ENCODE results near the gene BTBD18. TPM values are rescaled to one million over a fixed set of nuclear protein-coding genes. Genes with fewer than 3 reads are reported as not detected.
"Not testable (repeated sequence)": the region's sequence is repeated elsewhere in the genome, so short reads cannot be mapped to it uniquely, and the experiment has no call there.

The BTBD18 gene
- total RNA-seq, 1 donor from 2014 or later = not detected

DNA sequence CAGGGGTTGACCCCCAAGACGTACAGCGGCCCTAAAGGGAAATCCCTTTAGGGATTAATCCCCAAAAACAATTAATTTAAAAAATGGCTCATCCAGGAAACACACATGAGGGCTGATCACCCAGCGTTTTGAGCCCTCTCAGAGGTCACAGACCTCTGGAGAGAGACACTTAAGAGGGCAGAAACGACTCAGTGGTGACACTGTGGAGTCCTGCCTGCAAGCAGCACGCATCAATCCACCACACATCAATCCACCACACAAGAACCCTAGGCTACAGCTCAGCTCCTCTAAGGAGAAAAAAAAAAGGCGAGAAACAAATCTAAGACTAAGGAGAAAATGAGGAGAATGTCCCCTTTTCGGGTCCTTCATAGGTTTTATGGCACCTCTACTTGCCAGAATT lies 22.8 kb downstream of the BTBD18 start:
- H3K9me3 Mint-ChIP-seq = no peaks in the 10 kb centered on the region
- DNase-seq (ENCODE audit: extremely low spot score, unreplicated experiment) = no peak
- no peak overlapping the region for H3K4me3 Mint-ChIP-seq
- TF ChIP-seq, protein P1, sequence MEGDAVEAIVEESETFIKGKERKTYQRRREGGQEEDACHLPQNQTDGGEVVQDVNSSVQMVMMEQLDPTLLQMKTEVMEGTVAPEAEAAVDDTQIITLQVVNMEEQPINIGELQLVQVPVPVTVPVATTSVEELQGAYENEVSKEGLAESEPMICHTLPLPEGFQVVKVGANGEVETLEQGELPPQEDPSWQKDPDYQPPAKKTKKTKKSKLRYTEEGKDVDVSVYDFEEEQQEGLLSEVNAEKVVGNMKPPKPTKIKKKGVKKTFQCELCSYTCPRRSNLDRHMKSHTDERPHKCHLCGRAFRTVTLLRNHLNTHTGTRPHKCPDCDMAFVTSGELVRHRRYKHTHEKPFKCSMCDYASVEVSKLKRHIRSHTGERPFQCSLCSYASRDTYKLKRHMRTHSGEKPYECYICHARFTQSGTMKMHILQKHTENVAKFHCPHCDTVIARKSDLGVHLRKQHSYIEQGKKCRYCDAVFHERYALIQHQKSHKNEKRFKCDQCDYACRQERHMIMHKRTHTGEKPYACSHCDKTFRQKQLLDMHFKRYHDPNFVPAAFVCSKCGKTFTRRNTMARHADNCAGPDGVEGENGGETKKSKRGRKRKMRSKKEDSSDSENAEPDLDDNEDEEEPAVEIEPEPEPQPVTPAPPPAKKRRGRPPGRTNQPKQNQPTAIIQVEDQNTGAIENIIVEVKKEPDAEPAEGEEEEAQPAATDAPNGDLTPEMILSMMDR (conservative IDR thresholded peaks at IDR 0.05) = no peak
- no peaks in the 10 kb centered on the region for H3K27me3 Mint-ChIP-seq
- no peaks in the 10 kb centered on the region for H3K4me1 Mint-ChIP-seq (ENCODE audit: unreplicated experiment)
- H3K27ac Mint-ChIP-seq = peak overlapping the region; percentile 13
- no peaks in the 10 kb centered on the region for H3K36me3 Mint-ChIP-seq

DNA sequence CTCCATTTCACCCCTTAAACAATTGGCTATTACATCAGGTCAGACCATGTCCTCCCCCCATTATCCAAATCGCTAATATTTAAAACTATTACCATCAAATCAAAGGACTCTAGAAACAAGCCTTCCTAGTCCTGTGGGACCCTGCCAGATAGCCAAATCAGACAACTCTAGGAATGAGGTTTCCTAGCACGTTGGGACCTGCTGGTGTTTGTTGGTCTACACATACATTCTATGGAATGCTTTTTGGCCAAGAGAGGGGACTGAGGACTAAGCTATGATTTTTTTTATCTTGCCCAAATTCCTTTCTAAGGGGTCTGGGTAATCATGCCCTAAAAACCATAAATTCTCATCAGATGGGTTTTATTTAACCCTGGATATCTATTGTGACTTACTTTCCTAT lies 24.4 kb downstream of the BTBD18 start:
- TF ChIP-seq, protein P1 (conservative IDR thresholded peaks at IDR 0.05) = no peak
- no peaks in the 10 kb centered on the region for H3K4me1 Mint-ChIP-seq (ENCODE audit: unreplicated experiment)
- H3K36me3 Mint-ChIP-seq = no peaks in the 10 kb centered on the region
- no peak for DNase-seq (ENCODE audit: extremely low spot score, unreplicated experiment)
- H3K4me3 Mint-ChIP-seq = no peak overlapping the region
- H3K27me3 Mint-ChIP-seq = no peaks in the 10 kb centered on the region
- H3K9me3 Mint-ChIP-seq = no peaks in the 10 kb centered on the region
- no peak overlapping the region for H3K27ac Mint-ChIP-seq

DNA sequence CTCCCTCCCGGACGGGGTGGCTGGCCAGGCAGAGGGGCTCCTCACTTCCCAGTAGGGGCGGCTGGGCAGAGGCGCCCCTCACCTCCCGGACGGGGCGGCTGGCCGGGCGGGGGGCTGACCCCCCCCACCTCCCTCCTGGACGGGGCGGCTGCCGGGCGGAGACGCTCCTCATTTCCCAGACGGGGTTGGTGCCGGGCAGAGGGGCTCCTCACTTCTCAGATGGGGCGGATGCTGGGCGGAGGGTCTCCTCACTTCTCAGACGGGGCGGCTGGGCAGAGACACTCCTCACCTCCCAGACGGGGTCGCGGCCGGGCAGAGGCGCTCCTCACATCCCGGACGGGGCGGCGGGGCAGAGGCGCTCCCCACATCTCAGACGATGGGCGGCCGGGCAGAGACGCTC lies 34.9 kb downstream of the BTBD18 start:
- not testable (repeated sequence) for H3K9me3 Mint-ChIP-seq; H3K27ac Mint-ChIP-seq; H3K27me3 Mint-ChIP-seq; H3K36me3 Mint-ChIP-seq; DNase-seq (ENCODE audit: extremely low spot score, unreplicated experiment); H3K4me3 Mint-ChIP-seq
- peaks cover 13% of the 10 kb centered on the region for H3K4me1 Mint-ChIP-seq (ENCODE audit: unreplicated experiment)

DNA sequence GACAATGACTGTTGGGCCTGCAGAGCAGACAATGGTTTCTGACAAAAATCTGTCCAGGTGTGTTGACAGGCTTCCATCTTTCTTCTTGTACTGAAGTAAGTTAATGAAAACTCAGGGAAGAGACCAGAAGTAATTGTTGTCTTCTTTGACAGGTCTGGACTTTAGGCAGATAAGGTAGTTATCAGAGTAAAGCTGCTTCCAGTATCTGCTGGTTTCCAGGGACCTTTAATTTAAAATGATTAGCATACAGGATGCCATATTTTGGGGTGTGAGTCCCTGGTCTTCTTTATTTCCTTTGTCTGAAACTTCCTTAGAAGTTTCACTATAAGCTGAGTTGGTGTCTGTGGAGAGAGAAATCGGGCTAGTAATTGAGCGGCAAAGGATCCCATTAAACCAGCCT lies 37.8 kb downstream of the BTBD18 start:
- Mint-ChIP-seq H3K9me3 (no peaks in the 10 kb centered on the region), H3K36me3 (peaks cover 4% of the 10 kb centered on the region), H3K4me1 (ENCODE audit: unreplicated experiment) (peaks cover 17% of the 10 kb centered on the region), H3K4me3 (peak overlapping the region; percentile 94), H3K27ac (peak overlapping the region; percentile 94), H3K27me3 (no peaks in the 10 kb centered on the region)
- TF ChIP-seq, protein P1 (conservative IDR thresholded peaks at IDR 0.05) = no peak
- DNase-seq (ENCODE audit: extremely low spot score, unreplicated experiment) = no peak

DNA sequence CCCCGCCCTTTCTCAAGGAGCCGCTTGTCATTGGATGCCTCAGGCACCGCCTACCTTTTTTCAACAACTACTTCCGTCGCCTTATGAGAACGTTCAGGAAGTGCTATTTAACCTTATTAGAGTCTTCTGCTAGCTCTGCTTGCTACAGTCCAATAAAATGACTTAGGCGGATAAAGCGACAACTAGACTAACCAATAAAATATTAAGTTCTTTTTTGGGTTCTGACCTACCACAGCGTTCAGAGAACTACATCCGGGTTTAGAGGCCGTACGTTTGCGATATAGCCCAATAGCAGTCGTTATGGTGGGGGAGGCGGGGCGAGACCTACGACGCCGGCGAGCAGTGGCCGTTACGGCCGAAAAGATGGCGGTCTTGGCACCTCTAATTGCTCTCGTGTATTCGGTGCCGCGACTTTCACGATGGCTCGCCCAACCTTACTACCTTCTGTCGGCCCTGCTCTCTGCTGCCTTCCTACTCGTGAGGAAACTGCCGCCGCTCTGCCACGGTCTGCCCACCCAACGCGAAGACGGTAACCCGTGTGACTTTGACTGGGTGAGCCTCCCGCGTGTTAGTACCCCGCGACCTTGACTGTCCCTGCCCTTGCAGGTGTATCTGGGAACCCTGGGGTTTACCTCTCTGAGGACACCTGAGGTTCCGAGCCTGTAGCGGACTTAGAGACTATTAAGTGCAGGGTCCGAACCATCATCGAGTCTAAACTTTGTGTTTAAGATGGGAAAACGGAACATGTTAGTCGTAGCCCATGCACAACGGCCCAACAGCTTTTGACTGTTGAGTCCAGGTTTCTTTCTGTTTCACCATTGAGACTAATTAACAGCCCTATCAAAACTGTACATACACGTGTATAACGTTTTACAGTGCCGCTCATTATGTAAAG lies 39.1 kb downstream of the BTBD18 start, which contains the start of gene TMX2:
Gene TMX2, plus strand, starts transcription at position 338 of the 895 bp plus-strand sequence. Its CDS starts 26 bp downstream, at position 364.
- TF ChIP-seq, protein P1 (conservative IDR thresholded peaks at IDR 0.05) = no peak
- H3K9me3 Mint-ChIP-seq = no peaks in the 10 kb centered on the region
- peaks cover 4% of the 10 kb centered on the region for H3K36me3 Mint-ChIP-seq
- peak within 1 kb of the TSS; percentile 94 for H3K27ac Mint-ChIP-seq
- peak; percentile 89 for DNase-seq (ENCODE audit: extremely low spot score, unreplicated experiment)
- peak within 1 kb of the TSS; percentile 94 for H3K4me3 Mint-ChIP-seq
- H3K27me3 Mint-ChIP-seq = no peaks in the 10 kb centered on the region
- H3K4me1 Mint-ChIP-seq (ENCODE audit: unreplicated experiment) = peaks cover 20% of the 10 kb centered on the region
